HEK293T (cell line): Measurements from ENCODE around the gene UGT1A7.

Experiments
- CTCF ChIA-PET: fragments of 350-600 bp; formaldehyde crosslinking; extraction: SDS; loops from one replicate; lab custom pipeline; 2021; ENCODE audit warnings: antibody characterized with exemption, inconsistent platforms; lab: Yijun Ruan, JAX
- POLR2A ChIA-PET: fragments of 350-600 bp; formaldehyde crosslinking; extraction: SDS; loops from one replicate; lab custom pipeline; 2020; ENCODE audit warnings: antibody characterized with exemption, inconsistent platforms; lab: Yijun Ruan, JAX
- DNase-seq: peaks from one replicate; pipeline ENCODE4 v3.0.0; 2012; ENCODE audit warnings: mixed read lengths; ENCODE audit errors: extremely low spot score
- ARNT ChIP-seq: fragments of 450-650 bp; IDR thresholded peaks from 2 replicates; pipeline ENCODE4 v1.6.1; 2017; ENCODE audit warnings: mild to moderate bottlenecking
- BHLHE40 ChIP-seq: fragments of 450-650 bp; IDR thresholded peaks from 2 replicates; pipeline ENCODE4 v1.6.1; 2016; ENCODE audit warnings: mild to moderate bottlenecking, moderate library complexity, borderline replicate concordance
- CTBP1 ChIP-seq: fragments of 450-650 bp; IDR thresholded peaks from 2 replicates; pipeline ENCODE4 v1.6.1; 2016; ENCODE audit warnings: borderline replicate concordance
- ELF4 ChIP-seq: fragments of 450-650 bp; IDR thresholded peaks from 2 replicates; pipeline ENCODE4 v1.6.1; 2017; ENCODE audit warnings: antibody characterized with exemption
- FOXA1 ChIP-seq: fragments of 450-650 bp; IDR thresholded peaks from 2 replicates; pipeline ENCODE4 v1.6.1; 2016; ENCODE audit warnings: mild to moderate bottlenecking
- FOXK2 ChIP-seq: fragments of 450-650 bp; IDR thresholded peaks from 2 replicates; pipeline ENCODE4 v1.6.1; 2016; ENCODE audit warnings: mild to moderate bottlenecking
- FOXM1 ChIP-seq: fragments of 450-650 bp; IDR thresholded peaks from 2 replicates; pipeline ENCODE4 v1.6.1; 2017; ENCODE audit warnings: mild to moderate bottlenecking, borderline replicate concordance
- HDGF ChIP-seq: fragments of 450-650 bp; IDR thresholded peaks from 2 replicates; pipeline ENCODE4 v1.6.1; 2017; ENCODE audit warnings: antibody characterized with exemption, borderline replicate concordance
- L3MBTL2 ChIP-seq: fragments of 450-650 bp; conservative IDR thresholded peaks from 2 replicates; pipeline ENCODE4 v1.6.1; 2016; ENCODE audit warnings: mild to moderate bottlenecking
- LEF1 ChIP-seq: fragments of 450-650 bp; IDR thresholded peaks from 2 replicates; pipeline ENCODE4 v1.6.1; 2017; ENCODE audit warnings: mild to moderate bottlenecking, borderline replicate concordance
- NFRKB ChIP-seq: fragments of 450-650 bp; IDR thresholded peaks from 2 replicates; pipeline ENCODE4 v1.6.1; 2016; ENCODE audit warnings: mild to moderate bottlenecking, moderate library complexity
- PKNOX1 ChIP-seq: fragments of 450-650 bp; IDR thresholded peaks from 2 replicates; pipeline ENCODE4 v1.6.1; 2016
- SP1 ChIP-seq: fragments of 450-650 bp; IDR thresholded peaks from 2 replicates; pipeline ENCODE4 v1.6.1; 2017
- SUZ12 ChIP-seq: fragments of 450-650 bp; IDR thresholded peaks from 2 replicates; pipeline ENCODE4 v1.6.1; 2016; ENCODE audit warnings: mild to moderate bottlenecking
- TARDBP ChIP-seq: fragments of 450-650 bp; IDR thresholded peaks from 2 replicates; pipeline ENCODE4 v1.6.1; 2016
- ZNF384 ChIP-seq: fragments of 450-650 bp; IDR thresholded peaks from 2 replicates; pipeline ENCODE4 v1.6.1; 2016

Gene UGT1A7

GRCh38 chr2:233799087-233799665, 117.5 kb downstream of the UGT1A7 start:
- ChIA-PET CTCF (no interaction called here), POLR2A (no interaction called here)
- TF ChIP-seq TARDBP (no peak), FOXA1 (no peak), SUZ12 (no peak), SP1 (no peak), NFRKB (no peak), ELF4 (no peak), ARNT (no peak), FOXK2 (no peak), HDGF (no peak), FOXM1 (no peak)
- DNase-seq: no peak

- CTCF ChIA-PET: no interaction called here
- no peak for TF ChIP-seq L3MBTL2
- no peak for TF ChIP-seq SP1
- no peak for TF ChIP-seq TARDBP
- no peak for TF ChIP-seq FOXA1
- no peak for DNase-seq
- POLR2A ChIA-PET: no interaction called here
Observed at GRCh38 chr2:233799716-233800115, 118.0 kb downstream of the UGT1A7 start.

- POLR2A ChIA-PET: no interaction called here
Observed at GRCh38 chr2:233800208-233800607, 118.5 kb downstream of the UGT1A7 start.

GRCh38 chr2:233801357-233802131, 119.8 kb downstream of the UGT1A7 start:
- no peak for TF ChIP-seq FOXA1
- no peak for TF ChIP-seq NFRKB
- no peak for TF ChIP-seq FOXK2
- TF ChIP-seq BHLHE40: no peak
- TF ChIP-seq FOXM1: no peak
- no peak for TF ChIP-seq HDGF
- no peak for TF ChIP-seq SUZ12
- TF ChIP-seq TARDBP: no peak
- no peak for TF ChIP-seq ELF4
- no peak for TF ChIP-seq L3MBTL2
- TF ChIP-seq ARNT: no peak
- TF ChIP-seq CTBP1: no peak
- TF ChIP-seq ZNF384: no peak
- no peak for TF ChIP-seq SP1
- no peak for TF ChIP-seq LEF1
- no peak for TF ChIP-seq PKNOX1
- ChIA-PET POLR2A (no interaction called here), CTCF (interaction anchor here (0.6 kb wide), 1 partner anchor 21 kb away, joined by 3 read pairs; no protein-coding TSS in a partner anchor)
- DNase-seq: no peak

More at GRCh38 chr2:233800208-233800607, 118.5 kb downstream of the UGT1A7 start:
- no peak for TF ChIP-seq SP1
- no peak for TF ChIP-seq CTBP1
- no peak for TF ChIP-seq ARNT
- no peak for TF ChIP-seq TARDBP
- no peak for TF ChIP-seq LEF1
- no peak for DNase-seq
- CTCF ChIA-PET: no interaction called here

GRCh38 chr2:233802132-233802815, 120.6 kb downstream of the UGT1A7 start:
- no peak for DNase-seq
- POLR2A ChIA-PET: no interaction called here
- CTCF ChIA-PET: no interaction called here
- TF ChIP-seq TARDBP (no peak), CTBP1 (no peak), ZNF384 (no peak), FOXK2 (no peak), BHLHE40 (no peak), FOXM1 (no peak), HDGF (no peak), LEF1 (no peak), NFRKB (no peak), SUZ12 (no peak), PKNOX1 (no peak), ELF4 (no peak), SP1 (no peak), ARNT (no peak), L3MBTL2 (no peak), FOXA1 (no peak)

GRCh38 chr2:233803292-233803911, 121.7 kb downstream of the UGT1A7 start:
- ChIA-PET CTCF (no interaction called here), POLR2A (no interaction called here)
- TF ChIP-seq FOXM1 (no peak), ELF4 (no peak), SP1 (no peak), ARNT (no peak), TARDBP (no peak)
- no peak for DNase-seq
